Measurements from ENCODE around the gene SRGAP2C.
"Not testable (repeated sequence)": the region's sequence is repeated elsewhere in the genome, so short reads cannot be mapped to it uniquely, and the experiment has no call there.

Gene SRGAP2C

GRCh38 chr1:121221770-121222169, 37.0 kb downstream of the SRGAP2C start:
- H3K4me3 ChIP-seq (ENCODE audit: low read length); H3K27me3 ChIP-seq (ENCODE audit: control insufficient read depth, insufficient read depth, low read length); H3K36me3 ChIP-seq (ENCODE audit: control insufficient read depth, insufficient read depth, low read length); H3K4me1 ChIP-seq (ENCODE audit: control insufficient read depth, insufficient read depth, low read length); H3K27ac ChIP-seq (ENCODE audit: low read depth, low read length); H3K9ac ChIP-seq (ENCODE audit: low read length): not testable (repeated sequence)

DNA sequence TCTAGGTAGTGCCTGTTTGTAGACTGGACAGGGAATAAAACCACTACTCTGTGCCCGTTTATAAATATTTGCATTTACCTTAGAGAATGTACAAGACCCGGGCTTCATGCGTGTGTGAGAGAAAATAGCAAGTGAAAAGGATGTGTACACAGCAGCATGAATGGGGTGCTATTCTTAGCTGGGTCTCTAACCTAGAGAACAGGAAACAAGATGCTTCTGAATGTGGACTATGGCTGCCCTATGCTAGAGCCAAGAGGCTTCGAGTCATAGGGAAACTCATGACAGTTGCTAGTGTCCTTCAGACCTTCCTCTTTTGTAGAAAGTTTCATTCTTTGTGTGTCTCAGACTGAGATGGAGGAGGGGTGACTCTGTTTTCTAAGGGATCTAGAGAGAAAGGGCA, 39.9 kb downstream of the SRGAP2C start:
- not testable (repeated sequence) for H3K36me3 ChIP-seq (ENCODE audit: control insufficient read depth, insufficient read depth, low read length); H3K4me1 ChIP-seq (ENCODE audit: control insufficient read depth, insufficient read depth, low read length); H3K4me3 ChIP-seq (ENCODE audit: low read length); H3K27me3 ChIP-seq (ENCODE audit: control insufficient read depth, insufficient read depth, low read length); H3K27ac ChIP-seq (ENCODE audit: low read depth, low read length); H3K9ac ChIP-seq (ENCODE audit: low read length)

DNA sequence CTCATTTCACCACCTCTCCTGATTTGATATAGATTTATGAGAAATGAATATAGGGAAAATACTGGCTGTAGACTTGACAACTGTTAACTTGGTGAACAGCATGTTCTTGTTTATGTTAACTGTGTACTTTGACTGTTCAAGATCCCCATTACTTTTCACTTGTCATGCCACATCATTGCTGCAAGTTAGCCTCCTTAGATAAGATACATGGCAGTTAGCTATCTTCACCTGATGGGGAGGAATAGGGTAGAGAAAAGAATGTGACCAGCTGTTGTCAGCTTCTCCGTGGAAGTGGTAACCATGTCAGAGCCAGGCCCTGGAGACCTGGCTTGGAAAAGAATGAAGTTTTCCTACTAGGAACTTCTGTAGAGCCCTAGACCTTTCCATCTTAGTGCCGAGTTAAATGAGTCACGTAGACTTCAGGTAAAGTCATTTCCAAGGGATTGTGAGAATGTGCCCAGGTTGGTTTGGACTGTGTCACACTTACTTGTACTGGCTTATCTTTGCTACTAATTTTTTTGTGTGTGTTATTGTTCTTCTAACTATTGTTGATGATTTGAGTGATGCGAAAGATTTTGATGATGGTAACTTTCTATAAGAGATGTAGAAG, 41.6 kb downstream of the SRGAP2C start:
- not testable (repeated sequence) for H3K4me3 ChIP-seq (ENCODE audit: low read length); H3K27me3 ChIP-seq (ENCODE audit: control insufficient read depth, insufficient read depth, low read length); H3K4me1 ChIP-seq (ENCODE audit: control insufficient read depth, insufficient read depth, low read length); H3K27ac ChIP-seq (ENCODE audit: low read depth, low read length); H3K9ac ChIP-seq (ENCODE audit: low read length); H3K36me3 ChIP-seq (ENCODE audit: control insufficient read depth, insufficient read depth, low read length)

DNA sequence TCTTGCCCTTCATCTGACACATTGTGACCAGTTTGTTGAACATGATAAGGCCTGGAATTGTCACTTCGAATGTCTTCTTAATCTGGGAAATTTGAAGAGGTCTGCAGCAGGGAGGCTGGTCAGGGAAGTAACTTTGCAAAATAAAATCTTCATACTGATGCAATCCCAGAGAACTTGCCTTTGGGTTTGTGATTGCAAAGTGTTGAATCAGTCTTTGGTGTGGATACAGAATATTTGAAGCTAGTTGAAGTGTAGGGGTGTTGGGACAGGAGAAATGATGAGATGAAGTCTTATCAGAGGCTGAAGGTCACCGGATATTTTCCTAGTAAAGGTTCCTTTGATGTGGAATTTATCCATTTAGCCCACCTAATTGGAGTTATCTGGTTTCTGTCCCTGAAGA, 42.1 kb downstream of the SRGAP2C start:
- H3K27ac ChIP-seq (ENCODE audit: low read depth, low read length); H3K9ac ChIP-seq (ENCODE audit: low read length); H3K27me3 ChIP-seq (ENCODE audit: control insufficient read depth, insufficient read depth, low read length); H3K36me3 ChIP-seq (ENCODE audit: control insufficient read depth, insufficient read depth, low read length); H3K4me1 ChIP-seq (ENCODE audit: control insufficient read depth, insufficient read depth, low read length); H3K4me3 ChIP-seq (ENCODE audit: low read length): not testable (repeated sequence)

- H3K27ac ChIP-seq (ENCODE audit: low read depth, low read length); H3K4me1 ChIP-seq (ENCODE audit: control insufficient read depth, insufficient read depth, low read length): not testable (repeated sequence)
Observed at GRCh38 chr1:121227544-121228330, 43.0 kb downstream of the SRGAP2C start.

GRCh38 chr1:121230636-121231035, 45.9 kb downstream of the SRGAP2C start:
- H3K36me3 ChIP-seq (ENCODE audit: control insufficient read depth, insufficient read depth, low read length); H3K27me3 ChIP-seq (ENCODE audit: control insufficient read depth, insufficient read depth, low read length); H3K27ac ChIP-seq (ENCODE audit: low read depth, low read length); H3K9ac ChIP-seq (ENCODE audit: low read length); H3K4me1 ChIP-seq (ENCODE audit: control insufficient read depth, insufficient read depth, low read length); H3K4me3 ChIP-seq (ENCODE audit: low read length): not testable (repeated sequence)

More at GRCh38 chr1:121227544-121228330, 43.0 kb downstream of the SRGAP2C start:
- H3K27me3 ChIP-seq (ENCODE audit: control insufficient read depth, insufficient read depth, low read length); H3K9ac ChIP-seq (ENCODE audit: low read length); H3K36me3 ChIP-seq (ENCODE audit: control insufficient read depth, insufficient read depth, low read length); H3K4me3 ChIP-seq (ENCODE audit: low read length): not testable (repeated sequence)

GRCh38 chr1:121232445-121233125, 47.8 kb downstream of the SRGAP2C start:
- H3K27ac ChIP-seq (ENCODE audit: low read depth, low read length); H3K36me3 ChIP-seq (ENCODE audit: control insufficient read depth, insufficient read depth, low read length); H3K9ac ChIP-seq (ENCODE audit: low read length); H3K4me1 ChIP-seq (ENCODE audit: control insufficient read depth, insufficient read depth, low read length); H3K27me3 ChIP-seq (ENCODE audit: control insufficient read depth, insufficient read depth, low read length); H3K4me3 ChIP-seq (ENCODE audit: low read length): not testable (repeated sequence)

DNA sequence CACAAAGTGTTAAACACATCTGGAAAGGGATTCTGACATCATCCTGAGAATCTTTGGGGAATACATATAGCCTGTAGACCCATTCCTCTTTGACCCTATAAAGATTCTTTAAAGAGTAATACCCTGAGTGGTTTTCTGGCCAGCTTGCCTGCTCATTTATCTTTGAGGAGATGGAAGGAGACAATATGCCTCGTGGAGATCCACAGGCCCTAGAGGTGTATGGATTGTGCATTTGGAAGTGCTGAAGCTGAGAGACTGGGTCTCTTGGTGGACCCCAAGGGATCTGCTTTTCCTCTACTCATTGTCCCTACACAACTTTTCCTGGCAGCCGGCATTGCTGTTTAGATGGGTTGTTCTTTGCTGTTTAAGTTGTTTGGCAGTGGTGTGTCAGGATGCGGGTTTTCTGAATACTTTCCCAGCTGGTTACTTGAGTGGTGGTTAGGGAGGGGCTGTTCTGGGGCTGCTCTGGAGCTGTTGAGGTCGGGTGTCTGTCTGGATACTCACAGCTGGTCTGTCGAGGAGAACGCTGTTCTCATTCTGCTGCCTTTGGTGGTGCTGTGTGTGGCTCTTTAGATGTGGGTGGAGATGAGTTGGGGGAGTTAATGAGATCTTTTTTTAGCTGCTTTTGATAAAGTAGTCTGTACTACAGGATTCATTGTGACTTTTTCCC, 49.5 kb downstream of the SRGAP2C start:
- H3K4me1 ChIP-seq (ENCODE audit: control insufficient read depth, insufficient read depth, low read length); H3K27me3 ChIP-seq (ENCODE audit: control insufficient read depth, insufficient read depth, low read length); H3K9ac ChIP-seq (ENCODE audit: low read length); H3K27ac ChIP-seq (ENCODE audit: low read depth, low read length); H3K36me3 ChIP-seq (ENCODE audit: control insufficient read depth, insufficient read depth, low read length); H3K4me3 ChIP-seq (ENCODE audit: low read length): not testable (repeated sequence)

- not testable (repeated sequence) for H3K4me1 ChIP-seq (ENCODE audit: control insufficient read depth, insufficient read depth, low read length); H3K27me3 ChIP-seq (ENCODE audit: control insufficient read depth, insufficient read depth, low read length); H3K27ac ChIP-seq (ENCODE audit: low read depth, low read length); H3K9ac ChIP-seq (ENCODE audit: low read length); H3K4me3 ChIP-seq (ENCODE audit: low read length); H3K36me3 ChIP-seq (ENCODE audit: control insufficient read depth, insufficient read depth, low read length)
Observed at GRCh38 chr1:121238384-121238783, 53.6 kb downstream of the SRGAP2C start.

- not testable (repeated sequence) for H3K27me3 ChIP-seq (ENCODE audit: control insufficient read depth, insufficient read depth, low read length); H3K9ac ChIP-seq (ENCODE audit: low read length); H3K4me1 ChIP-seq (ENCODE audit: control insufficient read depth, insufficient read depth, low read length); H3K27ac ChIP-seq (ENCODE audit: low read depth, low read length); H3K36me3 ChIP-seq (ENCODE audit: control insufficient read depth, insufficient read depth, low read length); H3K4me3 ChIP-seq (ENCODE audit: low read length)
Observed at GRCh38 chr1:121243913-121244312, 59.1 kb downstream of the SRGAP2C start.

DNA sequence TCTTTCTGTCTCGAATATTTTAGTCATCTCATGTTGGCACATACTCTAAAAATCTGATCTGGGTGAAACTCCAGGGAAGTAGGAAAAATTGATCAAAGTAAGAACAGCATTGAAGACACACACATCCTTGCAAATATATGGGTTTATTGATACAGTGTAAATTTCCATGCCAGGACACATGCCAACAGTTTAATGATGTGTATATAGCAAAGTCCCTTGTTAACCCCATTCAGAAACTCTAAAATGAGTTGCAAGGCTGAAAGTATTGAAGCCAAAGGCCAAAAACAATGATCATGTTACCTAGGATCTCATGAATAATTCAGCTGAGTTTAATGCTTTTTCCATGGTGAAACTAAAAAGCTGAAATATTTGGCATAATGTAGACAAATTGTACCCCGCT, 61.6 kb downstream of the SRGAP2C start:
- H3K27ac ChIP-seq (ENCODE audit: low read depth, low read length); H3K4me1 ChIP-seq (ENCODE audit: control insufficient read depth, insufficient read depth, low read length); H3K36me3 ChIP-seq (ENCODE audit: control insufficient read depth, insufficient read depth, low read length); H3K4me3 ChIP-seq (ENCODE audit: low read length); H3K9ac ChIP-seq (ENCODE audit: low read length); H3K27me3 ChIP-seq (ENCODE audit: control insufficient read depth, insufficient read depth, low read length): not testable (repeated sequence)

DNA sequence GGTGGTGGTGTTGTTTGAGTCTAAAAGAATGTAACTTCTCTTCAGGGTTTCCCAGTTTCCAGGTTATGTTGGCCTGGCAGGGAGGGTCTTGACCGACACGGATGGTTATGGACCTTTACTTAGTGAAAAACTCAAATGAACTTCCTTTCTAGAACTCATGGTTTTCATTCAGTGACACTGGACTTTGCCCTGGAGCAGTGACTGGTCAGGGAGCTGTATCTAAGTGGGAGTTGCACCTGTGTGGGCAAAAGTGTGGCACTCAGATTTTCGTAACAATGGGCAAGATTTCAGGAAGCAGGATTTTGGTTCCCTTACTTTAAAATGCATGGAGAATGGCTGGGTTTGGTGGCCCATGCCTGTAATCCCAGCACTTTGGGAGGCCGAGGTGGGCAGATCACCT, 67.9 kb downstream of the SRGAP2C start:
- H3K36me3 ChIP-seq (ENCODE audit: control insufficient read depth, insufficient read depth, low read length); H3K4me3 ChIP-seq (ENCODE audit: low read length); H3K9ac ChIP-seq (ENCODE audit: low read length); H3K27me3 ChIP-seq (ENCODE audit: control insufficient read depth, insufficient read depth, low read length); H3K27ac ChIP-seq (ENCODE audit: low read depth, low read length); H3K4me1 ChIP-seq (ENCODE audit: control insufficient read depth, insufficient read depth, low read length): not testable (repeated sequence)
